ENCODE results near the gene POC5. TPM values are rescaled to one million over a fixed set of nuclear protein-coding genes. Genes with fewer than 3 reads are reported as not detected.
"Not testable (repeated sequence)": the region's sequence is repeated elsewhere in the genome, so short reads cannot be mapped to it uniquely, and the experiment has no call there.

The POC5 gene
- total RNA-seq, 1 donor: 10.9 TPM

GRCh38 chr5:75733767-75734166, 16.5 kb upstream of the POC5 start:
- Histone ChIP-seq H2AFZ (ENCODE audit: low read length) (no peak overlapping the region), H3K27ac (ENCODE audit: low read depth, low read length) (no peak overlapping the region), H3K36me3 (ENCODE audit: insufficient read depth, low read length) (no peaks in the 10 kb centered on the region), H3K4me3 (ENCODE audit: insufficient read depth, low read length) (no peak overlapping the region), H3K4me1 (ENCODE audit: insufficient read depth, low read length) (no peaks in the 10 kb centered on the region), H4K20me1 (ENCODE audit: insufficient read depth, low read length) (no peaks in the 10 kb centered on the region), H3K9me3 (ENCODE audit: low read depth, low read length) (no peaks in the 10 kb centered on the region), H3K4me2 (ENCODE audit: insufficient read depth, low read length) (no peak overlapping the region), H3K79me2 (ENCODE audit: insufficient read depth, low read length) (no peaks in the 10 kb centered on the region), H3K27me3 (ENCODE audit: insufficient read depth, low read length) (no peaks in the 10 kb centered on the region)
- DNase-seq (ENCODE audit: insufficient read length, low spot score, missing footprints): no peak
- no peak for TF ChIP-seq CTCF (IDR thresholded peaks at IDR 0.05; ENCODE audit: extremely low read depth, low read depth, low read length)

DNA sequence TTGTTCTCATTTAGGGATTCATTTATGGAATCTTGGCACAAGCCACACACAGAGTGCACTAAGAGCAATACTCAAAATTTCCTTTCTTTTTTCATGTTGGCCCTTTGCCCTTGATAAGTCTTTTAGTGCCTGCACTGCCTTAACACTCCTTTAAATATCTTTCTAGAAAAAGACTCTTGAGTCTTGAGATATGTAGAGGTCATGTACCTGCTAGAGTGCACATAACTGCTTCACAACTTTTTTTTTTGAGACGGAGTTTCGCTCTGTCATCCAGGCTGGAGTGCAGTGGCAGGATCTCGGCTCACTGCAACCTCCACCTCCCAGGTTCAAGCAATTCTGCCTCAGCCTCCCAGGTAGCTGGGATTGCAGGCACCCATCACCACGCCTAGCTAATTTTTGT, 14.3 kb upstream of the POC5 start:
- not testable (repeated sequence) for H3K4me1 ChIP-seq (ENCODE audit: insufficient read depth, low read length); H3K4me2 ChIP-seq (ENCODE audit: insufficient read depth, low read length); DNase-seq (ENCODE audit: insufficient read length, low spot score, missing footprints); H2AFZ ChIP-seq (ENCODE audit: low read length); H3K27ac ChIP-seq (ENCODE audit: low read depth, low read length); H3K9me3 ChIP-seq (ENCODE audit: low read depth, low read length); H4K20me1 ChIP-seq (ENCODE audit: insufficient read depth, low read length); H3K36me3 ChIP-seq (ENCODE audit: insufficient read depth, low read length); H3K4me3 ChIP-seq (ENCODE audit: insufficient read depth, low read length); H3K79me2 ChIP-seq (ENCODE audit: insufficient read depth, low read length); H3K27me3 ChIP-seq (ENCODE audit: insufficient read depth, low read length)

- no peak overlapping the region for H3K4me2 ChIP-seq (ENCODE audit: insufficient read depth, low read length)
- no peak overlapping the region for H3K27ac ChIP-seq (ENCODE audit: low read depth, low read length)
- H3K9me3 ChIP-seq (ENCODE audit: low read depth, low read length): no peaks in the 10 kb centered on the region
- no peak for TF ChIP-seq CTCF (IDR thresholded peaks at IDR 0.05; ENCODE audit: extremely low read depth, low read depth, low read length)
- no peaks in the 10 kb centered on the region for H4K20me1 ChIP-seq (ENCODE audit: insufficient read depth, low read length)
- H3K79me2 ChIP-seq (ENCODE audit: insufficient read depth, low read length): no peaks in the 10 kb centered on the region
- no peaks in the 10 kb centered on the region for H3K36me3 ChIP-seq (ENCODE audit: insufficient read depth, low read length)
- H3K4me3 ChIP-seq (ENCODE audit: insufficient read depth, low read length): no peak overlapping the region
- H3K4me1 ChIP-seq (ENCODE audit: insufficient read depth, low read length): no peaks in the 10 kb centered on the region
- H2AFZ ChIP-seq (ENCODE audit: low read length): no peak overlapping the region
- no peak for DNase-seq (ENCODE audit: insufficient read length, low spot score, missing footprints)
- H3K27me3 ChIP-seq (ENCODE audit: insufficient read depth, low read length): peaks cover 2% of the 10 kb centered on the region
Measured at GRCh38 chr5:75729321-75729720, 12.1 kb upstream of the POC5 start.

DNA sequence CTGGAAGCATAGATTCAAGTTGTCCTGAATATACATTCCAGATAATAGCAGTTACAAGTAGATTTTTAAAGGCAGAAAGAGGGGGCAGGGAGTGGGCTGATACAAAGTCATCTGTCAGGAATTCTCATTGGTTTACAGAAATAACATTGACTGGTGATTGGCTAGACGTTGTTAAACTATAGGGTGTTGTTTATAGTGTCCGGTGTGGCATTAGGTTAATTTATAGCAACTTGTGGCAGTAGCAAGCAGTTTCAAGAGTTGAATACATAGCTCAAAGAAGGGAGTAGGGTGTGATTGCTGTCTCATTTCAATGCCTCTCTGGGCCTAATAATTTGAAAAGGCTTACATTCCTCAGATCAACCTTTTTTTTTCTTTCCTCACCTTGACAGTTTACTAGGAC, 10.7 kb upstream of the POC5 start:
- Histone ChIP-seq H3K27ac (ENCODE audit: low read depth, low read length) (no peak overlapping the region), H3K4me1 (ENCODE audit: insufficient read depth, low read length) (no peaks in the 10 kb centered on the region), H3K79me2 (ENCODE audit: insufficient read depth, low read length) (no peaks in the 10 kb centered on the region), H4K20me1 (ENCODE audit: insufficient read depth, low read length) (no peaks in the 10 kb centered on the region), H3K4me3 (ENCODE audit: insufficient read depth, low read length) (no peak overlapping the region), H3K36me3 (ENCODE audit: insufficient read depth, low read length) (no peaks in the 10 kb centered on the region), H3K9me3 (ENCODE audit: low read depth, low read length) (no peaks in the 10 kb centered on the region), H3K4me2 (ENCODE audit: insufficient read depth, low read length) (no peak overlapping the region), H3K27me3 (ENCODE audit: insufficient read depth, low read length) (peaks cover 2% of the 10 kb centered on the region), H2AFZ (ENCODE audit: low read length) (no peak overlapping the region)
- DNase-seq (ENCODE audit: insufficient read length, low spot score, missing footprints): no peak
- TF ChIP-seq CTCF (IDR thresholded peaks at IDR 0.05; ENCODE audit: extremely low read depth, low read depth, low read length): no peak

GRCh38 chr5:75726224-75726623, 9.0 kb upstream of the POC5 start:
- H3K9me3 ChIP-seq (ENCODE audit: low read depth, low read length); H2AFZ ChIP-seq (ENCODE audit: low read length); H3K27me3 ChIP-seq (ENCODE audit: insufficient read depth, low read length); H3K27ac ChIP-seq (ENCODE audit: low read depth, low read length); H3K36me3 ChIP-seq (ENCODE audit: insufficient read depth, low read length); H3K4me2 ChIP-seq (ENCODE audit: insufficient read depth, low read length); H4K20me1 ChIP-seq (ENCODE audit: insufficient read depth, low read length); H3K4me3 ChIP-seq (ENCODE audit: insufficient read depth, low read length); H3K4me1 ChIP-seq (ENCODE audit: insufficient read depth, low read length); DNase-seq (ENCODE audit: insufficient read length, low spot score, missing footprints); H3K79me2 ChIP-seq (ENCODE audit: insufficient read depth, low read length): not testable (repeated sequence)

All from osteoblast (primary cell).